ENCODE measurements around the gene CFAP54. TPM values are rescaled to one million over a fixed set of nuclear protein-coding genes. Genes with fewer than 3 reads are reported as not detected.

The CFAP54 gene
- polyA plus RNA-seq, 1 donor from 2014 or later, result 1.1 TPM

DNA sequence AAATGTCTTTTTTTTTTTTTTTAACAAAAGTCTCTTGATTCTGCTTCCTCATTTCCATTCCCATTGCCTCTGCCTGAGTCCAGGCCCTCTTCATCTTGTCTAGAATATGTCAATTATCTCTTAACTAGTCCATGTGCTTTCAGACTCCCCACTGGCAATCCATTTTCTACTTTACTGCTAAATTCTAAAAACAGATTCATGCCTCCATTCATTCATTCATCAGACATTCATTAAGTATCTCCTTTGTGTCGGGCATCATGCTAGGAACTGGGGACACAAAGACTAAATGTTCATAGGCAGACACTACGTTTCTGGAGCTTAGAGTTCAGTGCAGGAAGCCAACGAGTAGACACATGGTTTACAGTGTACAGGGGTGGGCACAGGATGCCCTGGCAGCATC, 408.0 kb downstream of the CFAP54 start:
- Histone ChIP-seq H3K27me3 (ENCODE audit: insufficient read depth, low read depth, low read length) (no peaks in the 10 kb centered on the region), H3K4me2 (ENCODE audit: low read length) (no peak overlapping the region), H3K9me2 (ENCODE audit: insufficient read depth, low read length) (no peaks in the 10 kb centered on the region), H3K9me3 (ENCODE audit: low read length) (no peaks in the 10 kb centered on the region), H3K4me3 (ENCODE audit: low read length) (no peak overlapping the region), H3K27ac (ENCODE audit: low read length) (peak overlapping the region; percentile 44), H3K79me2 (replicated peaks; ENCODE audit: insufficient read depth, low read length) (no peaks in the 10 kb centered on the region), H3K36me3 (ENCODE audit: insufficient read depth, low read length) (no peaks in the 10 kb centered on the region), H2AFZ (ENCODE audit: low read depth, low read length) (no peak overlapping the region), H3F3A (ENCODE audit: insufficient read depth, low read length, poor library complexity, severe bottlenecking) (no peaks in the 10 kb centered on the region), H3K9ac (ENCODE audit: low read length) (no peak overlapping the region), H4K20me1 (ENCODE audit: insufficient read depth) (no peaks in the 10 kb centered on the region)
- TF ChIP-seq REST (IDR thresholded peaks at IDR 0.05; ENCODE audit: borderline replicate concordance) (no peak), RAD21 (conservative IDR thresholded peaks at IDR 0.05) (no peak), TAF1 (IDR thresholded peaks at IDR 0.05; ENCODE audit: low read depth) (no peak), SMC3 (conservative IDR thresholded peaks at IDR 0.05; ENCODE audit: poor library complexity) (no peak), POLR2AphosphoS5 (IDR thresholded peaks at IDR 0.05) (no peak), CTCF (IDR thresholded peaks at IDR 0.05; ENCODE audit: poor library complexity, severe bottlenecking) (no peak), EZH2 (IDR thresholded peaks at IDR 0.05; ENCODE audit: borderline replicate concordance, insufficient read depth, low read length, poor library complexity, severe bottlenecking) (no peak), EP300 (conservative IDR thresholded peaks at IDR 0.05; ENCODE audit: poor library complexity, severe bottlenecking) (no peak), MXI1 (conservative IDR thresholded peaks at IDR 0.05; ENCODE audit: poor library complexity, severe bottlenecking) (no peak)

DNA sequence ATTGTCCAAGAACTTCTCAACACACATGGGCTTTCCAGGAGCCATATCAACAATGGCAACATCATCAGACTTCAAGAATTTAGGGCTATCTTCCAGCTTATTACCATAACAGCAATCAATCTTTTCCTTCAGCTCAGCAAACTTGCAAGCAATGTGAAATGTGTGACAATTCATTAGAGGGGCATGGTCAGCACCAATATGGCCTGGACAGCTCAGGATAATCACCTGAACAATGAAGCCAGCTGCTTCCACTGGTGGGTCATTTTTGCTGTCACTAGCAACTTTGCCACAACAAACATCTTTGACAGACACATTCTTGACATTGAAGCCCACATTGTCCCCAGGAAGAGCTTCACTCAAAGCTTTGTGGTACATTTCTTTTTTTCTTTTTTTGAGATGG, 411.8 kb downstream of the CFAP54 start:
- H3K36me3 ChIP-seq (ENCODE audit: insufficient read depth, low read length), result no peaks in the 10 kb centered on the region
- no peak overlapping the region for H3K4me3 ChIP-seq (ENCODE audit: low read length)
- H2AFZ ChIP-seq (ENCODE audit: low read depth, low read length), result no peak overlapping the region
- no peak overlapping the region for H3K4me2 ChIP-seq (ENCODE audit: low read length)
- H3K9me2 ChIP-seq (ENCODE audit: insufficient read depth, low read length), result no peaks in the 10 kb centered on the region
- H3K79me2 ChIP-seq (replicated peaks; ENCODE audit: insufficient read depth, low read length), result no peaks in the 10 kb centered on the region
- TF ChIP-seq POLR2AphosphoS5 (IDR thresholded peaks at IDR 0.05) (no peak), EZH2 (IDR thresholded peaks at IDR 0.05; ENCODE audit: borderline replicate concordance, insufficient read depth, low read length, poor library complexity, severe bottlenecking) (no peak), EP300 (conservative IDR thresholded peaks at IDR 0.05; ENCODE audit: poor library complexity, severe bottlenecking) (no peak), MXI1 (conservative IDR thresholded peaks at IDR 0.05; ENCODE audit: poor library complexity, severe bottlenecking) (no peak), RAD21 (conservative IDR thresholded peaks at IDR 0.05) (no peak), CTCF (IDR thresholded peaks at IDR 0.05; ENCODE audit: poor library complexity, severe bottlenecking) (no peak), SMC3 (conservative IDR thresholded peaks at IDR 0.05; ENCODE audit: poor library complexity) (no peak), REST (IDR thresholded peaks at IDR 0.05; ENCODE audit: borderline replicate concordance) (no peak), TAF1 (IDR thresholded peaks at IDR 0.05; ENCODE audit: low read depth) (no peak)
- no peaks in the 10 kb centered on the region for H3K27me3 ChIP-seq (ENCODE audit: insufficient read depth, low read depth, low read length)
- H3K9me3 ChIP-seq (ENCODE audit: low read length), result no peaks in the 10 kb centered on the region
- H3F3A ChIP-seq (ENCODE audit: insufficient read depth, low read length, poor library complexity, severe bottlenecking), result no peaks in the 10 kb centered on the region
- no peaks in the 10 kb centered on the region for H4K20me1 ChIP-seq (ENCODE audit: insufficient read depth)
- no peak overlapping the region for H3K9ac ChIP-seq (ENCODE audit: low read length)
- H3K27ac ChIP-seq (ENCODE audit: low read length), result no peak overlapping the region

Measured in neural cell (in vitro differentiated cells).